Hepatic stellate cell (primary cell): ENCODE data around the gene CYP27A1.
"Not testable (repeated sequence)": the region's sequence is repeated elsewhere in the genome, so short reads cannot be mapped to it uniquely, and the experiment has no call there.

Source experiments
- DNase-seq: peaks from one replicate; pipeline ENCODE4 v3.0.0; 2011; ENCODE audit warnings: low spot score

The CYP27A1 gene

DNA sequence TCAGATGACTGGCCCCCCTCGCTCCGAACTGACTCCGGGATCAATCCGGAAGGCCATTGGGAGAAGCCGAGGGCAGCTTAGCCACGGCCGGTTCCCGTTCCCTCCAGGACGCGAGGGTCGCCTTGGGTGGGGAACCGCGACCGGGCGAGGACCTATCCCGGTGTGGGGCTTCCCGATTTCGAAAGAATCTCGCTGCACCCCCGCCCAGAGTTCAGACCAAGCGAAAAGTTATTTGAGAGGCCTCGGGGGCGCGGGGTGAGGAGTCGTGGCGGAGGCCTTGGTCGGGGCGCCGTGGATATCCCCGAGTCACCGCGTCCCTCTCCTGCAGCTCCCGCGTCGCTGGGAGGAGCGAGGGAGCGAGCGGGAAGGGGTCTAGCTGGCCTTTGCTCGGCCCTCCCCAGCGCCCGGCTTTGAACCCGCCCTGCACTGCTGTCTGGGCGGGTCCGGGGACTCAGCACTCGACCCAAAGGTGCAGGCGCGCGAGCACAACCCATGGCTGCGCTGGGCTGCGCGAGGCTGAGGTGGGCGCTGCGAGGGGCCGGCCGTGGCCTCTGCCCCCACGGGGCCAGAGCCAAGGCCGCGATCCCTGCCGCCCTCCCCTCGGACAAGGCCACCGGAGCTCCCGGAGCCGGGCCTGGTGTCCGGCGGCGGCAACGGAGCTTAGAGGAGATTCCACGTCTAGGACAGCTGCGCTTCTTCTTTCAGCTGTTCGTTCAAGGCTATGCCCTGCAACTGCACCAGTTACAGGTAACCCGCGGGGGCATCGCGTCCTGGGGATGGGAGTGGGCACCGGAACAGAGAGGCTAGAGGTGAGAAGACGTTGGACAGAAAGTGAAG, at the start of gene CYP27A1:
Gene CYP27A1, plus strand, starts transcription at position 457 of the 837 bp plus-strand sequence. Its CDS starts 36 bp downstream, at position 493.
- DNase-seq, result peak; percentile 62

DNA sequence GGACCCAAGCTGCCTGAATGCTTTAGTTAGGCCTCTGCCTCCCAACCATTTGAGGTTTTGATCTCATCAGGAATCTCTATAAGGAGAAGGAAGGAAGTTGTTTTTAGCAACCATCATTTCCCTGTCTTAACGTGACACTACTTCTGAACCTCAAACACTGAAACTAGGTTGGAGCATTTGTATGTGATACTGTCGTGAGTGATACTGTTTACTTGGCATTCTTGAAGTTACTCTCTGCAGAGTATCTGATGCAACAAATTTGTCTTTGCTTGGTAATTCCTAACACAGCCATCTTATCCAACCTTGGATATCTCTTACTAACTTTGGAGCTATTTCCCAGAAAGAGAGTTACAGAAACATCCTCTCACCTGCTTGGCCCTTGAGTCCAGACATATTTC, 49.2 kb upstream of the CYP27A1 start:
- no peak for DNase-seq

DNA sequence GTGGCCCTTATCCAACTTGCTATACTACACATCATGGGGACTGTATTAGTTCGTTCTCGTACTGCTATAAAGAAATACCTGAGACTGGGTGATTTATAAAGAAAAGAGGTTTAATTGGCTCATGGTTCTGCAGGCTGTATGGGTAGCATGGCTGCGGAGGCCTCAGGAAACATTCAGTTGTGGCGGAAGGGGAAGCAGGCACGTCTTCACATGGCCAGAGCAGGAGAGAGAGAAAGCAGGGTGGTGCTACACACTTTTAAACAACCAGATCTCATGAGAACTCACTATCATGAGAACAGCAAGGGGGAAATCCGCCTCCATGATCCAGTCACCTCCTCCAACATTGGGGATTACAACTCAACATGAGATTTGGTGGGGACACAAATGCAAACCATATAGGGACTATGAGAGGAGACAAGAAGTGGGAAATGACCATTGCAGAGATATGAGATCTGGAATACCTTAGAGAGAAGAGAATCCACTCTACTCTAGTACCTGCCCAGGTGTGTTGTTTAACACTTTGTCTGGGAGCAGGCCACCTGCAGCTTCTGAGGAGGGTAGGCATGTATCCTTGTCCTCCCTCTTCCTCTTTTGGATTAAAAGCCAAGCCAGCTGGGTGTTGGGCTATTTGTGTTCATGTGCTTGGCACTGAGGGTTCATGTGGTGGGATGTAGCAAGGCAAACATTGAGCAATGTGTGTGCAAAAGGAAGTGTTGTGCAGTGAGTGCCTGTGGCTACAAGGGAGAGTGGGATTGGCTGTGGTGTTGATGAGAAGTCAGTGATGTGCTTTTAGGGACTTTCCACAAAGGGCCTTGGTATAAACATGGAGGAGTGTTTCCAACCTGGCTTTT, 48.6 kb upstream of the CYP27A1 start:
- DNase-seq, result no peak

DNA sequence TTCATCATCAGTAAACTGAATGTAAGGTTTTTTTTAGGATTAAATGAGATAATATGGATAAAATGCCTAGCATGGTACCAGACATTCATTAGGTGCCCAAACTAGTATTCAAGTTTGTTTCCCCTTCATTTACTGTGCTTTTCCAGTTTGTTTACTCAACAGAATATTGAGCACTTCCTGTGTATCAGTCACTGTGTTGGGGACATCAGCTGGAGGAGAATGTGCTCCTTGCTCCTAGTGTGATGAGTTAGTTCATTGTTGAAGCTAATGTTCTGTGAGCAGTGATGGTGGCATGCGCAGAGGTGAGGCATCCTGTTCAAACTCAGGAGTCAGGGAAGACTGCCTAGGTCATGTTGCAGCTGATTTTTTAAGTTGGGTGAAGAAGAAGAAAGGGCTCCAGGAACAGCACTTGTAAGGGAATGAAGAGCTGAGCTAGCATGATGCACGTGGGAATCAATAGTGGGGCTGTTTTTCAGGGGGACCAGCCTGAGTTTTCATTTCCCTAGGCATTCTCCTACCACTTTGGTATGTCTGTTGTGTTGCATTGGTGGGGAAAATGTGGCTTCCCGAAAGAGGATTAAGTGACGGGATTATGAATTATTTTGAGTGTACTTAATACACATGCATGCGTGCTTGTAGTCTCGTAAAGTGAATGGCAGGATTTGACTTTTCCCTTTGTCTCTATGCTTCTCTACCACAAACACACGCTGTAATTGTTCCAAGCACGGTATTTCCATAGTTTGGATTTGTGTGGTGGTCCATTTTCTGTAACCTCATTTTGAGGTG, 47.6 kb upstream of the CYP27A1 start:
- no peak for DNase-seq

DNA sequence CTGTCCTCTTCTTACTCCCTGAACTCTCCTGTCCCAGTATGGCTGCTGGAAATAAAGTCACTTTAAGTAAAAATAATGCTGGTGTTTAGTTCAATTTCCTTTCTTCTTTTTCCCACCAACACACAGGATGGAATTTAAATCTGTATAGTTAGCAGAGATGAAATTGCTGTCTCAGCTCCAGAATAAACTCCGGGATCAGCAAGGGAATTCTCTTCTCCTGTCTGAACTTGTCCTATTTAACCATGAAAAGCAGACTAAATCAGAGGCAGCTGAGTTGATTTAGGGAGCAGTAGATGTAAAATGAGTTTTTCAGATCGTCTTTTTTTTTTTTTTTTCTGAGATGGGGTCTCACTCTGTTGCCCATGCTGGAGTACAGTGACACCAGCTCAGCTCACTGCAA, 45.4 kb upstream of the CYP27A1 start:
- DNase-seq, result no peak

DNA sequence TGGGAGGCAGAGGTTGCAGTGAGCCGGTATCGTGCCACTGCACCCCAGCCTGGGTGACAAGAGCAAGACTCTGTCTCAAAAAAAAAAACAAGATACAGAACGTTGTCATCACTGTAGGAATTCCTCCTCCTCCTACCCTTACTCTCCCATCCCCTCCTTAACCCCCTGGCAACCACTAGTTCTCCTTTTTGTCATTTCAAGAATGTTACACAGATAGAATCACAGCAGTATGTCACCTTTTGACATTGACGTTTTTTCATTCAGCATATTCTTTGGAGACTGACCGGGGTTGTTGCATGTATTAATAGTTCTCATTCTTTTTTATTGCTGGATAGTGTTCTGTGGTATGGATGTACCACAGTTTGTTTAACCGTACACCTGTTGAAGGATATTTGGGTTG, 38.9 kb upstream of the CYP27A1 start:
- DNase-seq, result no peak

DNA sequence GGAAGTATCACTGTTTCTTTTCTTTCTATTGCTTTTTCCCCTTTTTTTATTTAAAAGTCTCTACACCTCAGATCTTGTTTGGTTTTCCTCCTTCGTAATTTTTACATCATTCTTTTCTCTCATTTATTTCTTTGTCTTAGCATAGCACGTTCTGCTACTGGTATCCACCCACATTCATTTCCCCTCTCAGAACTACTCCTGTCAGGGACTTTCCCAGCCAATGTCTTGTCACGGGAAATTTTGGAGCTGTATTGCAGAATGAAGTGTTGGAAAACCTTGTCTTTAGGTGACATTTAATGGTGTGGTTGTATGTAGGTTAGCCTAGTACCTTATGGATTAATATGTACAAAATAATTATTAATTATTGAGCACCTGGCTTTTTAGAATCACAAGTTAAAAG, 37.3 kb upstream of the CYP27A1 start:
- DNase-seq, result no peak

DNA sequence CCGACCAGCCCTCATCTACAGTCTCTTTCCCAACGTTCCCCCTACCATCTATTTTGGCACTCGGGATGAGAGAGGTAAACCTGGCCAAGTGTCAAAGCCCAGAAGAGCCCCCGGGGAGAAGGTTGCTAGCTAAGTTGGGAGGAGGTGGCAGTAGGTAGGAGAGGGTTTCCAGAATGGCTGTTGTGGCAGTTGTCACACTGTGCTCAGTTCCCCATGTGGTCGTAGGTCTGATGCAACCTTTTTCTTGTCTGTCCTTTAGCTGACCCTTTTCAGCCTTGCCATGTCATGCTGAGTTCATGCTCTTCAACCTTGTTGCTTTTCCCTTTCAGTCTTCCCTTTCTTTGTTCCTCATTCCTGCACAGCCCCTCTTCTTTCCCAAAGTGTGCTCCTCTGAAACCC, 36.8 kb upstream of the CYP27A1 start:
- DNase-seq, result no peak

DNA sequence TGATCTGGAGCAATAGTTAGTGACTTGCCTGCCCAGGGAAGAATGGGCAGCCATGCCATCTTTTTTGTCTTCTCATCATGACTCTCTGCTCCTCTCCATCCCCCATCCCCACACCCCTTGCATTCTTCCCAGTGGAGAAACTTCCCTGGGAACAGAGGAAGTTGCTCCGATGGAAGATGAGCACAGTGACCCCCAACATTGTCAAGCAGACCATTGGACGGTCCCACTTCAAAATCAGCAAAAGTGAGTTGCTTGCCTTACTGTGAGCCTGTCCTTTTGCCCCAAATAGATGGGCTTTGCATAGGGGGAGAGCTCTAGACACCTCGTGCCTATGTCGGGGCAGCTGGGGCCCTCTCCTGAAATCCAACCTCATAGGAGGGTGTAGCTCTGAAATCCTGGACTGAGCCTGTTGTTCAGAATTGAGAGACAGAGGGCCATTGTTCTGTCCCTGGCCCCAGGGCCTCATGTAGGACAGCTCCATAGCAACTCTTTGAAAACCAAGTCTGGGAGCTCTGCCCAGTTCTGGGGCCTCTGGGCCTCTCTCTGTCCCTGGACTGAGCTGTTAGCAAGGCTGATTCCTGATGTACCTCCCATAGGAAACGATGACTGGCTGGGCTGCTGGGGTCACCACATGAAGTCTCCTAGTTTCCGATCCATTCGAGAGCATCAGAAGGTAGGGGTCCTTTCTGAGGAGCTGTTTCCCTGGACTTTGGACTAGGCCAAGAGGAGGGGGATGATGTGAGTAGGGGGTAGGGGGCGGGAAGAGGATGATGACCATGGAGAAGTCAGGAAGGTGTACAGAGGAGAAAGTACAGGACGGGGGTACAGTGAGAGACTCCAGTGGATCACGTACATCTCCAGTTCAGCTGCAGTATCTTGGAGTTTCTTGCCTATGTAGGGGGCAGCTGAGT, 36.1 kb upstream of the CYP27A1 start:
- DNase-seq, result no peak

DNA sequence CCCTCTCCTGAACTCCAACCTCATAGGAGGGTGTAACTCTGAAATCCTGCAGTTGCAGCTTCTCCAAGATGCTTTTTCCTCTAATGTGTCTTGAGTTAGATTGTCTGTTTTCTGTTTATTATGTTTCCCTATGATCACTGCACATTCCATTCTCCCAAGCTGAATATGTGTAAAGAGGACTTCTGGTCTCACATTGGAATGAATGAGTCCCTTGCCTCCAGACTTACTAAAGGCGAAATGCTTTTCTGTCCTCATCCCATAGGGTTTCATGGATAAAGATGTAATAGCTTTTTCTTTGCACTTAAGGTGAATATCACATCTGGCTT, 35.5 kb upstream of the CYP27A1 start:
- DNase-seq, result no peak

DNA sequence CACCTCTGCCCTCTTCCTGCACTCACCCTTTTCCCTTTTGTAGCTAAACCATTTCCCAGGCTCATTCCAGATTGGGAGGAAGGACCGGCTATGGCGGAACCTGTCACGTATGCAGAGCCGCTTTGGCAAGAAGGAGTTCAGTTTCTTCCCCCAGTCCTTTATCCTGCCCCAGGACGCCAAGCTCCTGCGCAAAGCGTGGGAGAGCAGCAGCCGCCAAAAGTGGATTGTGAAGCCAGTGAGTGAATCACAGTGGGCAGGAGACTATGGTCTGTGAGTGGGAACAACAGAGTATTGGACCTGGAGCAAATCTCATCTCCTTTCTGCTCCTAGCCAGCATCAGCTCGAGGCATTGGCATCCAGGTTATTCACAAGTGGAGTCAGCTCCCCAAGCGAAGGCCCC, 35.0 kb upstream of the CYP27A1 start:
- no peak for DNase-seq

DNA sequence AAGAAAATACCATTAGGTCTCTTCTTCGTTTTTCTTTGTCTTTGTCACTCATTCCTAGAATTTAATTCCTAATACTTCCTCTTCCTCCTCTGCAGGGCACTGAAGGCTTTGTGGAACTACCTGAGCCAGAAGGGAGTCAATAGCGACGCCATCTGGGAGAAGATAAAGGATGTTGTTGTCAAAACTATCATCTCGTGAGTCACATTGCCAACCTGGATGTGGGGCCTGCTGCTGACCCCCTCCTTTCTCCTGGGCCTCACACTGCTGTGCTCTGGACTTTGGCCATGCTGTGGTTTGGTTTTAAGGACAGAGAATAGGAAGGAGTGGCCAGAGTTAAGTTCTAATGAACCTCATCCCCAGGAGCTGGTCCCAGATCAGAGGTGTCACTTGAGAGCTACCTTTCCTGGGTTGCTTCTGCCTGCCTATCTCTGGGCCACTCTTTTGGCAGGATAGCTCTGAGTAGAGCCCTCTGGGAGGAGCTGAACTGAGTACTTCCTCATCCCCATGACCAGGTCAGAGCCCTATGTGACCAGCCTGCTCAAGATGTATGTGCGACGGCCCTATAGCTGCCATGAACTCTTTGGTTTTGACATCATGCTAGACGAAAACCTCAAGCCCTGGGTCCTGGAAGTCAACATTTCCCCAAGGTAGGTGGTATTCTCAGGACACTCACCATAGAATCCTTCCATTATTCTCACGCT, 33.1 kb upstream of the CYP27A1 start:
- DNase-seq, result no peak

DNA sequence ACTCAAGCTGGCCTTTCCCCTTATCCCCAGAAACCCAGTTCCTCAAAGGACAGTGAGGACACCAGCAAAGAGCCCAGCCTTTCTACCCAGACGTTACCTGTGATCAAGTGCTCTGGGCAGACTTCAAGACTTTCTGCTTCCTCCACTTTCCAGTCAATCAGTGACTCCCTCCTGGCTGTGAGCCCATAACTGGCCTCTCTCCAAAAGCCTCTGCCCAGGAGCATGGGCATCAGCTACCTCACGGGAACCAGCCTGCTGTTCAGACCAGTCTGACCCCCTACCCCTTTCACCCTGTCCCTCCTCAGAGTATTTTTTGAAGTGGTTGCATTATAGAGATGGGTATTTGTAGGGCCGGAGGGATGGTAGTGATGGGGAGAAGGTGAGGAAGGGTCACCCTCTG, 27.7 kb upstream of the CYP27A1 start:
- no peak for DNase-seq

DNA sequence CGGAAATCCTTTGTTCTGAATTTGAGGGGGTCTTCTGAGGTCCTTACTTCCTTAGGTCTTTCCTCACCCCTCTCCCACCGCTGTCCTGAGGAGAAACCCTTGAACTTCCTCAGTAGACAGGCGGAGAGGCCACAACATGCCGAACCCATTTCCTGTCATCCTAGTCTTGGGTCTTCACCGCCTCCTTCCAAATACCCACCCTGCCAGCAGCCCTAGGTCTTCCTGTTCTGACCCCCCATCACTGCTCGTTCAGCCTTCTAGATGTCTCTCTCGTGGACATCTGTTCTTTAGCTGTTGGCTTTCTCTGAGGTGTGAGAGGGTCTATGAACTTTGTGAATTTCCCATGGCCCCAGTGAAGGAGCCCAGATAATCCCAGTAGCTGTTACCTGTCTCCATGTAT, 27.2 kb upstream of the CYP27A1 start:
- no peak for DNase-seq

DNA sequence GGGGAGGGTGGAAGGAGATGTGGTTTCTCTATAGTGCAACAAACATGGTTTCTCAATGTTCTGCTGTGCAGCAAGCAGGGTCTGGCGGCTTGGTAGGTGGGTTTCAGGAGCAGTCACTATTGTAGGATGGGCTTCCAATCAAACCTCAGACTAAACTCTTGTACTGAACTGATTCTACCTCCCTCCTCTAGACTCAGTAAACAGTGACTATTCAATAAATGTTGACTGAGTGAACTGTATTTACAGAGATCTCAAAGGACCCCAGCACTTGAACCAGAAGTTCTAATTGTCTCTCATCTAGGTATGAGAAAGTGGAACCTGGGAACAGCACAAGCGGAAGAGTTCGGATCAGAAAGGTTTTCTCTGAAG, 26.8 kb upstream of the CYP27A1 start:
- DNase-seq, result no peak

DNA sequence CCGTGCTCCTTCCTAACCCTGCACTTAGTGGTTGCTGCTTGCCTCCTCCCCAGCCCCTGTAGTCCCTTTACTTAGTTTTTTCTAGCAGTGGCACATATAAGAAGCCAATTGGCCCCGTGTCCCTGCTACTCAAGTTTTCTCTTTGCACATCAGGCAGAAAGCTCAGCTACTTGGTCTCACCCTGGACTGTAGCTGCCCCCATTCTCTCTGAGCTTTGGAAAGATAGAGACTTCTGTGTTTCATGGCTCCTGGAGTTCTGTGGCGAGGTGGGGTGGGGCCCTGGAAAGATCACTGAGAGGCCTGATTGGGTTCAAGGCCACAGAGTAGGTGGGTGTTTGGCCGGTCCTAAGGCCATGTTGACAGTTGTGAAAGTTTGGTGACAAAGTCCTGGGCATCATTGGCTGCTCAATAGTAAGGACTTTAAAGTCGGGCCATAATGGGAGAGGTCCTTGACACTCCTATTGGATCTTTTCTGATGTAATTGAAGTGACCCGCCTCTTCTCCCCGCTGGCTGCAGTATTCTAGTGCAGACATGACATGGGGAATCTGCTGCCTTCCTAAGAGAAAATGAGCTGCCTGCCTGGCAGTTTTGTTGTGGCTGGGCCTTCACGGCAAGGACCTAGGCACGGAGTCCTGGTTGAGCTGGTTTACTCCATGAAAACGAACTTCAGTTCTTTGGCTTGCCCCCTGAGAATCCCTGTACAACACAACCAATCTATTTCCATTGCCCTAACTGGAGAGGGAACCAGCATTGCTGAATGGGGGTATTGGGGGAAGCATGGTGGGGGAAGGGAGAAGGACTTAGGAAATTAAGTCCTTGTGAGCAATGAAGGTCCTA, 26.2 kb upstream of the CYP27A1 start:
- DNase-seq, result no peak

DNA sequence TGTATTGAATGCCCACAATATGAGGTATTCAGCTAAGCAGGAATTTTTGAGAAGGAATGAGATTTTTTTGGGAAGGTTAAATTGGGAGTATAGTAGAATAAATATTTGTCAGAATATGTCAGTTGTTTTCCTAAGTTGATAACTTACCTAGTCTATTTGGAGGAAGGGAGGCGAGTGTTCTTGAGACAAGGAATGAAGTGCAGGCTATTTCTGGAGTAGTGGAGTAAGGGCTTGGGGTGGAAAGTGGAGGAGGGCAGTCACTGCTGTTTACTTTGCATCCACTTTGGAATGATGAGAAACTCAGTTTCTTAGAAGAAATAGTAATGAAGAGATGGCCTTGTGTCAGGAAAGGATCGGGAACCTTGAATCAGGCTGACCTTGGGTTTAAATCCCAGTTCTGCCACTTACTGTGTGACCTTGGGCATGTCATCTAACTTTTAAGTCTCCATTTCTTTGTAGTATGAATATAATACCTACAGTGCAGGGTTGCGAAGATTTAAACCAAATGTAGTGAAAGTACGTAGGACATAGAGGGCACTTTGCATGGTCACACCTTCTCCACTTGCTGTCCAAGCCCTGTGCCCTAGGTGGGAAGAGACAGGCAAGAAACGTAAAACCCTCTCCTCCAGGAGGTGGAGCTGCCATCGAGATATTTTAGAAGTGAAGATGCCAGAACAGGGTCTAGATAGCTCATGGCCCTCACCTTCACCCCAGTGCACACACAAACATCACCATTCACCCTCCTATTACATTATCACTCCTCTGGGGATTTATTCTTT, 25.2 kb upstream of the CYP27A1 start:
- no peak for DNase-seq

DNA sequence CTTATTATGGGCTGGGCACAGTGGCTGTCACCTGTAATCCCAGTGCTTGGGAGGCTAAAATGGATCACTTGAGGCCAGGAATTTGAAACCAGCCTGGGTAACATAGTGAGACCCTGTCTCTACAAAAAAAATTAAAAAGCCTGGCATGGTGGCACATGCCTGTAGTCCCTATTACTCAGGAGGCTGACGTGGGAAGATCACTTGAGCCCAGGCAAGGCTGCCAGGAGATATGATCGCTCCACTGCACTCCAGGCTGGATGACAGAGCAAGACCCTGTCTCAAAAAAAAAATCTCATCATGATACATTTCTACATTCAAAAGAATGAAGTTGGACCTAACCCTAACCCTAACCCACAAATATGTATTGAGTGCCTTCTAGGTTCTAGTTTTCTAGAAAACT, 20.2 kb upstream of the CYP27A1 start:
- DNase-seq, result no peak

DNA sequence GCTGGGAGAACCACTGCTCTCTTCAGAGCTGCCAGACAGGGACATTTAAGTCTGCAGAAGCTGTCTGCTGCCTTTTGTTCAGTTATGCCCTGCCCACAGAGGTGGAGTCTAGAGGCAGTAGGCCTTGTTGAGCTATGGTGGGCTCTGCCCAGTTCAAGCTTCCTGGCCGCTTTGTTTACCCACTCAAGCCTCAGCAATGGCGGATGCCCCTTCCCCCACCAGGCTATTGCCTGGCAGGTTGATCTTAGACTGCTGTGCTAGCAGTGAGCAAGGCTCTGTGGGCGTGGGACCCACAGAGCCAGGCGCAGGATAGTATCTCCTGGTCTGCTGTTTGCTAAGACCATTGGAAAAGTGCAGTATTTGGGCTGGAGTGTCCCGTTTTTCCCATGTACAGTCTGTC, 9.2 kb upstream of the CYP27A1 start:
- DNase-seq, result not testable (repeated sequence)
